Gastroesophageal sphincter (tissue), 3 donors: ENCODE results near the gene SAT2.

Source experiments
- EP300 ChIP-seq: sonication (generic); formaldehyde crosslinking; IDR thresholded peaks from one replicate; pipeline ENCODE4 v1.6.1; 2017; ENCODE audit warnings: antibody characterized with exemption, mild to moderate bottlenecking
- POLR2A ChIP-seq, 2 donors: fragments of 450-650 bp; IDR thresholded peaks; one replicate each; pipeline ENCODE4 v1.6.1; 2017; ENCODE audit warnings: antibody characterized with exemption in 2 of 2, mild to moderate bottlenecking in 2 of 2, moderate library complexity in 1 of 2
- POLR2AphosphoS5 ChIP-seq: sonication (generic); formaldehyde crosslinking; IDR thresholded peaks from one replicate; pipeline ENCODE4 v1.6.1; 2017; ENCODE audit warnings: antibody characterized with exemption
- TF ChIP-seq, protein P1 (sequence below), 4 experiments: fragments of 200-600 bp in 2 of 4; fragments of 450-650 bp in 2 of 4; sonication (generic) in 1 of 4; IDR thresholded peaks; one replicate each; pipeline ENCODE4 v1.5.1; 2017 to 2019; ENCODE audit warnings: antibody characterized with exemption in 4 of 4, mild to moderate bottlenecking in 2 of 4, moderate library complexity in 2 of 4

DNA sequence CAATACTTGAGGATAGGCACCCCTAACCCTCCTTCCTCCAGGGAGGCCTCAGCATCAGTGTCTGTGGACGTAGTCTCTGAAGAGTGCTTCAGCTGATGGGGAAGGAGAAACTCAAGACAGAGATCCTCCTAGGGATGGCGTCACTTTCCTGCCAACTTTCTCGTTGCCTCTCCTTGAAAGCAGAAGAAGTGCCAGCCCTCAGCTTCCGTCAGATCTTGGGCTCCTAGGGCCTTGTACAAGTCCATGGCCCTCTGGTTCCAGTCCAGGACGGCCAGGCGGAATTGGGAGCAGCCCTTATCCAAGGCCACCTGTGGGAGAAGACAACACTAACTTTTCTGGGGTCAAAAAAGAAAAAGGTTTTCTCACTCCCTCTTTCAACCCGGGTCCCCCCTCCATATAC lies 1.3 kb downstream of the SAT2 start:
- TF ChIP-seq POLR2AphosphoS5 (no peak), POLR2A (IDR thresholded peaks at IDR 0.05) (no peak), EP300 (no peak)
- TF ChIP-seq, protein P1, sequence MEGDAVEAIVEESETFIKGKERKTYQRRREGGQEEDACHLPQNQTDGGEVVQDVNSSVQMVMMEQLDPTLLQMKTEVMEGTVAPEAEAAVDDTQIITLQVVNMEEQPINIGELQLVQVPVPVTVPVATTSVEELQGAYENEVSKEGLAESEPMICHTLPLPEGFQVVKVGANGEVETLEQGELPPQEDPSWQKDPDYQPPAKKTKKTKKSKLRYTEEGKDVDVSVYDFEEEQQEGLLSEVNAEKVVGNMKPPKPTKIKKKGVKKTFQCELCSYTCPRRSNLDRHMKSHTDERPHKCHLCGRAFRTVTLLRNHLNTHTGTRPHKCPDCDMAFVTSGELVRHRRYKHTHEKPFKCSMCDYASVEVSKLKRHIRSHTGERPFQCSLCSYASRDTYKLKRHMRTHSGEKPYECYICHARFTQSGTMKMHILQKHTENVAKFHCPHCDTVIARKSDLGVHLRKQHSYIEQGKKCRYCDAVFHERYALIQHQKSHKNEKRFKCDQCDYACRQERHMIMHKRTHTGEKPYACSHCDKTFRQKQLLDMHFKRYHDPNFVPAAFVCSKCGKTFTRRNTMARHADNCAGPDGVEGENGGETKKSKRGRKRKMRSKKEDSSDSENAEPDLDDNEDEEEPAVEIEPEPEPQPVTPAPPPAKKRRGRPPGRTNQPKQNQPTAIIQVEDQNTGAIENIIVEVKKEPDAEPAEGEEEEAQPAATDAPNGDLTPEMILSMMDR (IDR thresholded peaks at IDR 0.05), result no peak
